GM13976 (cell line): ENCODE results near the gene TIPARP.

Experiments
- DNase-seq: peaks from one replicate; pipeline ENCODE4 v3.0.0; 2012; ENCODE audit warnings: low spot score
- CTCF ChIP-seq: IDR thresholded peaks from 2 replicates; pipeline ENCODE4 v1.5.1; 2012; ENCODE audit warnings: borderline replicate concordance, mild to moderate bottlenecking; ENCODE audit not compliant: insufficient read depth; ENCODE audit errors: extremely low read depth, missing control alignments, control extremely low read depth
- in situ Hi-C: fragments of 300-500 bp; cut with MboI; formaldehyde crosslinking; loops from one replicate; pipeline ENCODE4 v1.12.0; 2022; ENCODE audit warnings: low sequenced_read_pairs, mixed read lengths, inconsistent platforms; ENCODE audit not compliant: unreplicated experiment

The TIPARP gene

DNA sequence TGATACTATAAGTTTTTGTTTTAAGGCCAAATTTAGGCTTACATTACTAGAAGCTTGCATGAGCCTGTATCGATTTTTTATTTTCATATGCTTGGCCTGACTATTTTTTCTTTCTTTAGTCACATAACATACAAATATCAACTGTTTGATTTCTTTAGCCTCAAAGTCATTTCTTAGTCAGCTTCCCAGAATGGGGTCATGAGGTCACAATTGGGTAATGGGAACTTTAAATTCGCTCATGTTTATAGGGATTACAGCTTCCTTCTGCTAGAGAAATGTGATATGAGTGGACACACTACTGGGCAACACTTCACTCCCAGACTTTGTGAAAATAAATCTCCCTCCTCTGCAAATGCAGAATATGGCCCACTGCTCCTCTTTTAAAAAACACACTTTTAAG lies 9.1 kb upstream of the TIPARP start:
- in situ Hi-C loops: loop anchor here (10.0 to 25.0 kb wide), 2 partner anchors 120 to 503 kb away; no protein-coding TSS in a partner anchor
- no peak for DNase-seq
- TF ChIP-seq CTCF: no peak

GRCh38 chr3:156666073-156666472 lies 8.3 kb upstream of the TIPARP start:
- in situ Hi-C loops: loop anchor here (10.0 to 25.0 kb wide), 2 partner anchors 121 to 504 kb away; no protein-coding TSS in a partner anchor
- no peak for TF ChIP-seq CTCF
- no peak for DNase-seq

DNA sequence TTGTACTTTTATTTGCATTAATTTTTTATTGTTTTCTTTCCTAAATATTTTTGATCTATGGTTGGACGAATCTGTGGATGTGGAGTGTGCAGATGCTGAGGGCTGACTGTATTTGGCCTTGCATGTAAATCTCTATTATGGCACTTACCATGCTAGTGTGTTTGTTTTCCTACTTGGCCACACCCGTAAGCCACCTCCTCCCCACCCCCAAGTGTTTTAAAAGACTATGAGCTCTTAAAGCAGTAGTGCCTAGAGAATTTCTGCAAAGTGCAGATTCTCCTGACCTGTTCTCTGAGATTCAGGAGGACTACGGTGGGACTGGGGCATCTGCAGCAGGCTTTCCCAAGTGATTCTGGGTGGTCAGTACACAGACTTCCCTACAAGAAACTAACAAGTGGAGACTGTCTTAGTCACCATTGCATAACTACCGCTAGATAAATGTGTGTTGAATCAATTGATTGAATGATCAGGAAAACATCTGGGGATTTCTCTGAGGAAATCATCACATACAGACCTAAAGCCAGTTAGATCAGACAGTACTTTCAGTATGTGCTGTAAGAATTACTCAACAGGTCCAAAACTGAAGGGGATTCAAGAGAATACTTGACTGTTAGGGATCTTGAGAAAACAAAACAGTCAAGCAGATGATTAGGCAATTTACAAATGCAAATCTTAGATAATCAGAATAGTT lies 6.2 kb upstream of the TIPARP start:
- TF ChIP-seq CTCF: no peak
- no peak for DNase-seq
- in situ Hi-C loops: loop anchor here (10.0 to 25.0 kb wide), 2 partner anchors 123 to 506 kb away; no protein-coding TSS in a partner anchor

DNA sequence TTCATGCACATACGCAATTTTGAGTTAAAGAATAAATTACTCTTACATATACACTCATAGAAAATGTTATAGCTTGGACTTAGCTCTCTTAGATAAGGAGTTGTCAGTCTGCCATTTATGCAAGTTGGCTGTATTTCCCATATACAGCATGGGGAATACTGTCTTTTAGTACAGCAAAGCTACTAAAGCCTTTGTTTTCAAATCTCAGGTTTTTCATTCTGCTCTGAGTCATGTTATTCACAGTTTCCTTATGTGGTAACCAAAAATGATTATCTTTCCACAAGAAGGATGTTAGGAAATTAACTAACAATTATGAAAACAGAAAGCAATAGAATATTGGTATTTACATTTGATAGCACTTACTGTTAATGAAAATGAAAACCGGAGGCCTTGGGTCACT lies 4.3 kb upstream of the TIPARP start:
- no peak for TF ChIP-seq CTCF
- no peak for DNase-seq
- in situ Hi-C loops: loop anchor here (10.0 to 25.0 kb wide), 2 partner anchors 465 to 508 kb away; no protein-coding TSS in a partner anchor

DNA sequence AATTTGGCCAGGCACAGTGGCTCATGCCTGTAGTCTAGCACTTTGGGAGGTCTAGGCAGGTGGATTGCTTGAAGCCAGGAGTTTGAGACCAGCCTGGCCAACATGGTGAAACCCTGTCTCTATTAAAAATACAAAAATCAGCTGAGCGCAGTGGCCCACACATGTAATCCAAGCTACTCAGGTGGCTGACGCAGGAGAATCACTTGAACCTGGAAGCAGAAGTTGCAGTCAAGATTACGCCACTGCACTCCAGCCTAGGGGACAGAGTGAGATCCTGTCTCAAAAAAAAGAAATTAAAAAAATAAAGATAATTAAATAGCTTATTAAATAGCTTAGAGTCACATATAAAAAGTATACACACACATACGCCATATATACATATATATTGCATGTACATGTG lies 3.7 kb upstream of the TIPARP start:
- no peak for DNase-seq
- no peak for TF ChIP-seq CTCF

DNA sequence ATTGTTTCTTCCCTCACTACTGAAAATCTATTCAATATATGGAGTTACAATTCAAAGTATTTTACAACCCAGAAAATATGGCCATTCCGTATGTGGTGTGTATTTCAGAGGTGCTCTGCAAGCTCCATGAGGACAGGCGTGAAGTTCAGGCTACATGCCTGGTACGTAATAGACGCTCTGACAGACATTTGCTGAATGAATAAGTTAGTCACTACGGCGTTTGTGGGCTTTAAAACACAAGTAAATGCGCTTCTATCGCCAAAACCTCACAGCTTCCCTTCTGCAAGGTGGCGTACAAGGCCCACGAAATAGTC lies 701 bp upstream of the TIPARP start:
- in situ Hi-C loops: loop anchor here (10.0 to 25.0 kb wide), 2 partner anchors 461 to 511 kb away; no protein-coding TSS in a partner anchor
- TF ChIP-seq CTCF: no peak
- DNase-seq: no peak

More for the DNA sequence above, 3.7 kb upstream of the TIPARP start:
- in situ Hi-C loops: loop anchor here (10.0 to 25.0 kb wide), 2 partner anchors 464 to 508 kb away; no protein-coding TSS in a partner anchor
